ENCODE data around the gene SYT7.
"Not testable (repeated sequence)": the region's sequence is repeated elsewhere in the genome, so short reads cannot be mapped to it uniquely, and the experiment has no call there.

The SYT7 gene

DNA sequence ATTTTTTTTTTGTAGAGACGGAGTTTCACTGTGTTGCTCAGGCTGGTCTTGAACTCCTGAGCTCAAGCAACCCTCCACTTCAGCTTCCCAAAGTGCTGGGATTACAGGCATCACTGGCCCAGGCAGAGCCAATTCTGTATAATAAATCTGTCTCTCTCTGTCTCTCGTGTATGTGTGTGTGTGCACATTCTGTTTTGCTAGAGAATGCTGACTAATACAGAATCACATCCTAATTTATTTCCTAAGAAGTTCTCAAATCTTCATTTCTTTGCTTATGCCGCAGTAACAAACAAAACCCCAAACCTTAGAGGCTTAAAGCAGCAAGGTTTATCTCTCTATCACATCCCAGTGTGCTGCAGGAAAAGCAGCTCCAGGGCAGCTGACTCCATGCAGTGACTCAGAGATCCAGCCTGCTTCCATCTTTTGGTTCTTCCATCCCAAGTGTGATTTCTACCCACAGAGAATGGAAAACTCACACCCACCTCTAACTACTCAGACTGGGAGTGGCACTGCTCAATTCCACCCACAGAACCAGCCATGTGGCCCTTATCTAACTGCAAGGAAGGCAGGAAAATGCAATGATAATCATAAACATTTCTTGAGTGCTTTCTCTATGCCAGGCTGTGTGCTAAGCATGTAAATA, 107.4 kb downstream of the SYT7 start:
- Histone ChIP-seq H3K4me3 (ENCODE audit: low read length in 2 of 2) (peak overlapping the region in 1 of 2 donors; percentile 20), H3K36me3 (ENCODE audit: control insufficient read depth in 2 of 2, insufficient read depth in 2 of 2, low read length in 2 of 2) (peaks cover 0 to 1% of the 10 kb centered on the region in 2 donors), H3K9me3 (ENCODE audit: control insufficient read depth in 2 of 2, low read length in 2 of 2) (no peaks in the 10 kb centered on the region), H3K27me3 (ENCODE audit: control insufficient read depth in 1 of 2, insufficient read depth in 2 of 2, low read length in 2 of 2) (no peaks in the 10 kb centered on the region), H3K4me1 (ENCODE audit: control insufficient read depth, insufficient read depth, low read length) (peaks cover 53% of the 10 kb centered on the region), H3K9ac (ENCODE audit: low read length in 2 of 2) (peak overlapping the region in 1 of 2 donors; percentile 44), H3K27ac (ENCODE audit: low read length) (peak overlapping the region; percentile 84)

GRCh38 chr11:61472868-61473267, 108.0 kb downstream of the SYT7 start:
- Histone ChIP-seq H3K27ac (ENCODE audit: low read length) (peak overlapping the region; percentile 84), H3K9me3 (ENCODE audit: control insufficient read depth in 2 of 2, low read length in 2 of 2) (no peaks in the 10 kb centered on the region), H3K9ac (ENCODE audit: low read length in 2 of 2) (peak overlapping the region; percentile 54 to 71), H3K4me3 (ENCODE audit: low read length in 2 of 2) (no peak overlapping the region), H3K27me3 (ENCODE audit: control insufficient read depth in 1 of 2, insufficient read depth in 2 of 2, low read length in 2 of 2) (no peaks in the 10 kb centered on the region), H3K4me1 (ENCODE audit: control insufficient read depth, insufficient read depth, low read length) (peaks cover 49% of the 10 kb centered on the region), H3K36me3 (ENCODE audit: control insufficient read depth in 2 of 2, insufficient read depth in 2 of 2, low read length in 2 of 2) (peaks cover 0 to 5% of the 10 kb centered on the region in 2 donors)

DNA sequence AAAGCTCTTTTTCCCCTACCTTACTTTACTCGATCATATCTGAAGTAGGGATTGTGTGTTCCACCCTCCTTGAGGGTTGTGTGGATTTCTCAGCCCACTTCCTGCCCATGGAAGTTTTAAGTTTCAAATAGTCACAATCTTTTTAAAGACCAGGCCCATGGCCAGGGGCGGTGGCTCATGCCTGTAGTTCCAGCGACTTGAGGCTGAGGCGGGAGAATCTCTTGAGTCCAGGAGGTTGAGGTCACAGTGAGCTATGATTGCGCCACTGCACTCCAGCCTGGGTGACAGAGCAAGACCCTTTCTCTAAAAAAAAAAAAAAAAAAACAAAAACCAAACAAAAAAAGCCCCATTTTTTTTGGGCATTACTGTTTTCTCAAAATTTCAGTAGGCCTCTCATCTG, 108.6 kb downstream of the SYT7 start:
- Histone ChIP-seq H3K27ac (ENCODE audit: low read length) (peak overlapping the region; percentile 84), H3K4me3 (ENCODE audit: low read length in 2 of 2) (no peak overlapping the region), H3K4me1 (ENCODE audit: control insufficient read depth, insufficient read depth, low read length) (peaks cover 44% of the 10 kb centered on the region), H3K36me3 (ENCODE audit: control insufficient read depth in 2 of 2, insufficient read depth in 2 of 2, low read length in 2 of 2) (peaks cover 0 to 5% of the 10 kb centered on the region in 2 donors), H3K27me3 (ENCODE audit: control insufficient read depth in 1 of 2, insufficient read depth in 2 of 2, low read length in 2 of 2) (no peaks in the 10 kb centered on the region), H3K9me3 (ENCODE audit: control insufficient read depth in 2 of 2, low read length in 2 of 2) (no peaks in the 10 kb centered on the region), H3K9ac (ENCODE audit: low read length in 2 of 2) (peak overlapping the region; percentile 54 to 71)

- Histone ChIP-seq H3K4me3 (ENCODE audit: low read length in 2 of 2) (no peak overlapping the region), H3K4me1 (ENCODE audit: control insufficient read depth, insufficient read depth, low read length) (peaks cover 12% of the 10 kb centered on the region), H3K27ac (ENCODE audit: low read length) (no peak overlapping the region), H3K27me3 (ENCODE audit: control insufficient read depth in 1 of 2, insufficient read depth in 2 of 2, low read length in 2 of 2) (no peaks in the 10 kb centered on the region), H3K9ac (ENCODE audit: low read length in 2 of 2) (no peak overlapping the region), H3K9me3 (ENCODE audit: control insufficient read depth in 2 of 2, low read length in 2 of 2) (no peaks in the 10 kb centered on the region), H3K36me3 (ENCODE audit: control insufficient read depth in 2 of 2, insufficient read depth in 2 of 2, low read length in 2 of 2) (peaks cover 0 to 5% of the 10 kb centered on the region in 2 donors)
Measured at GRCh38 chr11:61468002-61468401, 112.9 kb downstream of the SYT7 start.

- H3K27me3 ChIP-seq (ENCODE audit: control insufficient read depth in 1 of 2, insufficient read depth in 2 of 2, low read length in 2 of 2); H3K9ac ChIP-seq (ENCODE audit: low read length in 2 of 2); H3K27ac ChIP-seq (ENCODE audit: low read length); H3K9me3 ChIP-seq (ENCODE audit: control insufficient read depth in 2 of 2, low read length in 2 of 2); H3K36me3 ChIP-seq (ENCODE audit: control insufficient read depth in 2 of 2, insufficient read depth in 2 of 2, low read length in 2 of 2); H3K4me3 ChIP-seq (ENCODE audit: low read length in 2 of 2); H3K4me1 ChIP-seq (ENCODE audit: control insufficient read depth, insufficient read depth, low read length): not testable (repeated sequence)
Measured at GRCh38 chr11:61467602-61468001, 113.3 kb downstream of the SYT7 start.

Data from stomach smooth muscle (tissue), 2 donors.